ENCODE data around the gene PFDN5.

GRCh38 chr12:53327435-53328042 is 32.2 kb downstream of the PFDN5 start:
- TF ChIP-seq CTCF (IDR thresholded peaks at IDR 0.05) (peak in 3 of 6 experiments; percentile 15 to 21 (median 21)), POLR2A (IDR thresholded peaks at IDR 0.05) (no peak)
